ENCODE results near the gene VPREB1. TPM values are rescaled to one million over a fixed set of nuclear protein-coding genes. Genes with fewer than 3 reads are reported as not detected.
A peak's percentile ranks its signal among the peaks of the same experiment; 100 is the strongest.

The VPREB1 gene
- total RNA-seq, 1 experiment from 2014 or later, result not detected

GRCh38 chr22:22210375-22210774 lies 34.2 kb upstream of the VPREB1 start:
- Histone ChIP-seq H3K4me3 (ENCODE audit: low read length) (no peak overlapping the region), H3K9me2 (replicated peaks; ENCODE audit: low read length) (no peaks in the 10 kb centered on the region), H3K4me2 (ENCODE audit: low read length) (peak overlapping the region; percentile 21; the same call in 1 of the 2 replicates), H3K79me2 (ENCODE audit: low read length) (no peaks in the 10 kb centered on the region), H4K20me1 (ENCODE audit: low read length) (no peaks in the 10 kb centered on the region), H3K4me1 (ENCODE audit: insufficient read depth, low read length) (peaks cover 18% of the 10 kb centered on the region), H3K27ac (ENCODE audit: low read length) (peak overlapping the region; percentile 70), H3K9ac (ENCODE audit: low read length) (no peak overlapping the region), H3K36me3 (ENCODE audit: low read depth, low read length) (no peaks in the 10 kb centered on the region), H3K9me3 (ENCODE audit: low read length) (no peaks in the 10 kb centered on the region), H2AFZ (ENCODE audit: low read length) (peak overlapping the region; percentile 75), H3K27me3 (ENCODE audit: low read length) (no peaks in the 10 kb centered on the region), H3F3A (ENCODE audit: low read length, unreplicated experiment) (peaks cover 6% of the 10 kb centered on the region)
- ATAC-seq (peak; percentile 88), DNase-seq (peak; percentile 79)
- TF ChIP-seq EZH2phosphoT487 (IDR thresholded peaks at IDR 0.05; ENCODE audit: borderline replicate concordance, low read length), result no peak
- no peak for TF ChIP-seq EZH2 (IDR thresholded peaks at IDR 0.05; ENCODE audit: low read length, unreplicated experiment)
- intact Hi-C loops (cut with micrococcal nuclease), result no loop called here
- CTCF ChIA-PET, result interaction anchor here (1.0 kb wide), 1 partner anchor 109 kb away, joined by 3 read pairs; no protein-coding TSS in a partner anchor
- no TSS peak for BruUV-seq (replicated peaks)
- POLR2A ChIA-PET (ENCODE audit: unreplicated experiment), result no interaction called here

GRCh38 chr22:22210889-22211833 lies 33.4 kb upstream of the VPREB1 start:
- Histone ChIP-seq H3K79me2 (ENCODE audit: low read length) (no peaks in the 10 kb centered on the region), H3K27me3 (ENCODE audit: low read length) (no peaks in the 10 kb centered on the region), H4K20me1 (ENCODE audit: low read length) (no peaks in the 10 kb centered on the region), H3K27ac (ENCODE audit: low read length) (peak overlapping the region; percentile 70), H3K9me2 (replicated peaks; ENCODE audit: low read length) (no peaks in the 10 kb centered on the region), H3K36me3 (ENCODE audit: low read depth, low read length) (no peaks in the 10 kb centered on the region), H3K9me3 (ENCODE audit: low read length) (no peaks in the 10 kb centered on the region), H3K4me1 (ENCODE audit: insufficient read depth, low read length) (peaks cover 18% of the 10 kb centered on the region), H3F3A (ENCODE audit: low read length, unreplicated experiment) (peaks cover 6% of the 10 kb centered on the region), H3K4me3 (ENCODE audit: low read length) (no peak overlapping the region), H2AFZ (ENCODE audit: low read length) (peak overlapping the region; percentile 75; the same call in 1 of the 2 replicates), H3K9ac (ENCODE audit: low read length) (no peak overlapping the region), H3K4me2 (ENCODE audit: low read length) (peak overlapping the region; percentile 21; the same call in 1 of the 2 replicates)
- TF ChIP-seq EZH2phosphoT487 (IDR thresholded peaks at IDR 0.05; ENCODE audit: borderline replicate concordance, low read length), result no peak
- TF ChIP-seq CTCF (conservative IDR thresholded peaks at IDR 0.05; ENCODE audit: low read depth, low read length), result no peak
- TF ChIP-seq EZH2 (IDR thresholded peaks at IDR 0.05; ENCODE audit: low read length, unreplicated experiment), result no peak
- BruUV-seq (replicated peaks), result no TSS peak
- DNase-seq, result no peak
- intact Hi-C loops (cut with micrococcal nuclease), result no loop called here
- POLR2A ChIA-PET (ENCODE audit: unreplicated experiment), result no interaction called here
- CTCF ChIA-PET, result interaction anchor here (1.0 kb wide), 1 partner anchor 108 kb away, joined by 3 read pairs; no protein-coding TSS in a partner anchor
- ATAC-seq, result no peak

GRCh38 chr22:22213231-22213630 lies 31.4 kb upstream of the VPREB1 start:
- H3K9ac ChIP-seq (ENCODE audit: low read length), result no peak overlapping the region
- no peak for ATAC-seq

More at GRCh38 chr22:22213231-22213630, 31.4 kb upstream of the VPREB1 start:
- no peaks in the 10 kb centered on the region for H3K79me2 ChIP-seq (ENCODE audit: low read length)
- intact Hi-C loops (cut with micrococcal nuclease), result no loop called here
- no peaks in the 10 kb centered on the region for H3K9me2 ChIP-seq (replicated peaks; ENCODE audit: low read length)
- no peaks in the 10 kb centered on the region for H4K20me1 ChIP-seq (ENCODE audit: low read length)
- ChIA-PET CTCF (no interaction called here), POLR2A (ENCODE audit: unreplicated experiment) (no interaction called here)
- H3K4me1 ChIP-seq (ENCODE audit: insufficient read depth, low read length), result peaks cover 18% of the 10 kb centered on the region
- H3K9me3 ChIP-seq (ENCODE audit: low read length), result no peaks in the 10 kb centered on the region
- no peaks in the 10 kb centered on the region for H3K36me3 ChIP-seq (ENCODE audit: low read depth, low read length)
- no peaks in the 10 kb centered on the region for H3K27me3 ChIP-seq (ENCODE audit: low read length)
- peaks cover 6% of the 10 kb centered on the region for H3F3A ChIP-seq (ENCODE audit: low read length, unreplicated experiment)
- H3K4me3 ChIP-seq (ENCODE audit: low read length), result no peak overlapping the region
- TF ChIP-seq EZH2 (IDR thresholded peaks at IDR 0.05; ENCODE audit: low read length, unreplicated experiment) (no peak), EZH2phosphoT487 (IDR thresholded peaks at IDR 0.05; ENCODE audit: borderline replicate concordance, low read length) (no peak), CTCF (conservative IDR thresholded peaks at IDR 0.05; ENCODE audit: low read depth, low read length) (no peak)
- no peak overlapping the region for H2AFZ ChIP-seq (ENCODE audit: low read length)
- no peak overlapping the region for H3K27ac ChIP-seq (ENCODE audit: low read length)
- H3K4me2 ChIP-seq (ENCODE audit: low read length), result no peak overlapping the region
- no peak for DNase-seq
- no TSS peak for BruUV-seq (replicated peaks)
